Measurements from ENCODE around the gene ZNF878. TPM values are rescaled to one million over a fixed set of nuclear protein-coding genes. Genes with fewer than 3 reads are reported as not detected.
A peak's percentile ranks its signal among the peaks of the same experiment; 100 is the strongest.
"Not testable (repeated sequence)": the region's sequence is repeated elsewhere in the genome, so short reads cannot be mapped to it uniquely, and the experiment has no call there.

Gene ZNF878
- total RNA-seq, result 0.31 TPM

- peak; percentile 73 for DNase-seq
Measured at GRCh38 chr19:12052497-12053169, at the start of gene ZNF878. Gene ZNF878 (minus strand): TSS chr19:12052961. CDS start chr19:12052801, 160 bp downstream.

- no peak for DNase-seq
Measured at GRCh38 chr19:12098040-12098439, 45.3 kb upstream of the ZNF878 start.

- no peak for DNase-seq
Measured at GRCh38 chr19:12095111-12095790, 42.5 kb upstream of the ZNF878 start.

DNA sequence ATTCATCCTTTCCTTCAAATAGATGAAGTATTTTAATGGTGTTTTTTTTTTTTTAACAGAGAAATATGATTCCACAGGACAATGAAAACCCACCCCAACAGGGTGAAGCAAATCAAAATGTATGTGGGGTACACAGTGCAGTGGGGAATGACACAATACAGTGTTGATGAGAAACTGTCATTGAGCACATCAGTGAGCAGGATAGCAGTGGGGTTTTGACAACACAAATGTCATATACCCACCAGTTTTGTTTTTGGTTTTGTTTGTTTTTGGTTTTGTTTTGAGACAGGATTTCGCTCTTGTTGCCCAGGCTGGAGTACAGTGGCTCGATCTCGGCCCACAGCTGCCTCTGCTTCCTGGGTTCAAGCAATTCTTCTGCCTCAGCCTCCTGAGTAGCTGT is 41.0 kb upstream of the ZNF878 start:
- DNase-seq, result no peak

- no peak for DNase-seq
Measured at GRCh38 chr19:12092956-12093355, 40.2 kb upstream of the ZNF878 start.

DNA sequence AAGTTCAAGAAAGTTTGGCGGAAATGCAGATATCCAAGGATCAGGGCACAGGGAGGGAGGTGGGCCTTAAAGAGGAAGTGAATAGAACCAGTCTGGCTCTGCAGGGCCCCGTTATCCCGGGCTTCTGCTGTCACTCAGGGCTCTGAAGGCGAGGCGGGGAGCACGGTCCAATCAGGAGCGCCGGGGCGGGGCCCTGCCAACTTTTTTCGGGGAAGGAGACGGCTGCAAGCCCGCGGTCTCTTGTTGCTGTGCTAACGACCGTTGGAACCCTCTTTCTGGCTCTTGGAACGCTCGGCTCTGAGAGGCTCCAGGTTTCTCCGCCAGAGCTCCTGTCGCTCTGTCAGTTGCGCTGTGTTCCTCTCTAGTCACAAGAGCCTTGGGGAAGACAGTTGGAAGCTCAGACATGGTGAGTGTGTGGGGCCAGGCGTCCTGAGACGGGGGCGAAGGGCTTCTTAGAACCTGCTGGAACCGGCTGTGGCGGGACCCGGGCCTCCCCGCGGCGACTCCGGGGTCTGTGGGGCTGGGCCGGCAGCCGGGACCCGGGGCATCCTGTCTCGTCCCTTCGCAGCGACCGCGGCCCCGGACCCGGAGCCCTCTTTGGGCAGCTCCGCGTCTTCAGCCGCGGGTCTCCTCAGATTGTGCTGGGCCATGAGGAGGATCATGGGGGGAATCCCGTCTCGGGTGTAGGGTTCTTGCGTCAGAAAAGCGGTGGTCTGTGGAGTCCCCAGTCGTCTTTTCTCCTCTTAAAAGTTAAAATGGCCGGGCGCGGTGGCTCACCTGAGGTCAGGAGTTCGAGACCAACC is 39.5 kb upstream of the ZNF878 start:
- DNase-seq, result peak; percentile 28

DNA sequence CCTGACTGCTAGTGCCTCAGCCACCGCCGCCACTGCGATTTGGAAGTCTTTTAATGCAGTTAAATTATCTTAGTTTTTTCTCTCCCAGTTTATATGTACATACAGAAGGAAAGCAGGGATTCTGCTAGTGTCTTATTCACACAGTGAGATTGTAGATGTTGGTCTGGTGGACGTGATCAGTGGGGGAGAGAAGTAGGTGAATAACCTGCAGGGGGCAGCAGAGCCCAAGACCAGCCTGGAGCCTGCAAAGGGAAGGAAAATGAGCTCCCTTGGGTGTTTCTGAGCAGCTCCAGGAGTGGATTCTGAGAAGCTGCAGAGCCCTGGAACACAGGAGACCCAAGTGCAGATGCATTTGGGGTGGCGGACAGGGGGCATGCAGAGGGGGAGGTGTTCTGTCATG is 38.0 kb upstream of the ZNF878 start:
- DNase-seq, result no peak

GRCh38 chr19:12085074-12085818 is 32.5 kb upstream of the ZNF878 start:
- no peak for DNase-seq

DNA sequence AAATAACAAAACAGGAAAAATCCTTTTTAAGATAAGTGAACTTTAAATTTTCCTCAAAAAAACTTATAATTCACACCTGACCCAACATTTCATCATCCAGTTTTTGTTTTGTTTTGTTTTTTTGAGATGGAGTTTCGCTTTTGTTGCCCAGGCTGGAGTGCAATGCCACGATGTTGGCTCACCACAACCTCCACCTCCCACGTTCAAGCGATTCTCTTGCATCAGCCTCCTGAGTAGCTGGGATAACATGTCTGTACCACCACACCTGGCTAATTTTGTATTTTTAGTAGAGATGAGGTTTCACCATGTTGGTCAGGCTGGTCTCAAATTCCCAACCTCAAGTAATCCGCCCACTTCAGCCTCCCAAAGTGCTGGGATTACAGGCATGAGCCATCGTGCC is 30.6 kb upstream of the ZNF878 start:
- not testable (repeated sequence) for DNase-seq

DNA sequence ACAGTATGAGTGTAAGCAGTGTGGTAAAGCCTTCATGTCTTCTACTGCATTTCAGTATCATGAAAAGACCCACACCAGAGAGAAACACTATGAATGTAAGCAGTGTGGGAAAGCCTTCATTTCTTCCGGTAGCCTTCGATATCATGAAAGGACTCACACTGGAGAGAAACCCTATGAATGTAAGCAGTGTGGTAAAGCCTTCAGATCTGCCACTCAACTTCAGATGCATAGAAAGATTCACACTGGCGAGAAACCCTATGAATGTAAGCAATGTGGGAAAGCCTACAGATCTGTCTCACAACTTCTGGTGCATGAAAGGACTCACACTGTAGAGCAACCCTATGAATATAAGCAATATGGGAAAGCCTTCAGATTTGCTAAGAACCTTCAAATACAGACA is 24.6 kb upstream of the ZNF878 start:
- no peak for DNase-seq

GRCh38 chr19:12076331-12076730 is 23.6 kb upstream of the ZNF878 start:
- DNase-seq, result not testable (repeated sequence)

DNA sequence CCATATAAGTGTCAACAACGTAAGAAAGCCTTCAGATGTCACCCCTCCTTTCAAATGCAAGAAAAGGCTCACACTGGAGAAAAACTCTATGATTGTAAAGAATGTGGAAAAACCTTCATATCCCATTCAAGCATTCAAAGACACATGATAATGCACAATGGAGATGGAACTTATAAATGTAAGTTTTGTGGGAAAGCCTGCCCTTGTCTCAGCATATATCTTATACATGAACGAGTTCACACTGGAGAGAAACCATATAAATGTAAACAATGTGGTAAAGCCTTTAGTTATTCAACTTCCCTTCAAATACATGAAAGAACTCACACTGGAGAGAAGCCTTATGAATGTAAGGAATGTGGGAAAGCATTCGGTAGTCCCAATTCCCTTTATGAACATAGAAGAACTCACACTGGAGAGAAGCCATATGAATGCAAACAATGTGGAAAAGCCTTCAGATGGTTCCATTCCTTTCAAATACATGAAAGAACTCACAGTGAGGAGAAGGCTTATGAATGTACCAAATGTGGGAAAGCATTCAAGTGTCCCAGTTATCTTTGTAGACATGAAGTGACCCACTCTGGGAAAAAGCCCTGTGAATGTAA is 22.9 kb upstream of the ZNF878 start:
- no peak for DNase-seq

- DNase-seq, result peak; percentile 93
Measured at GRCh38 chr19:12064590-12065538, 12.1 kb upstream of the ZNF878 start, which contains the start of gene ZNF844. Gene ZNF844 (plus strand): TSS chr19:12064731. CDS start chr19:12064874, 143 bp downstream.

DNA sequence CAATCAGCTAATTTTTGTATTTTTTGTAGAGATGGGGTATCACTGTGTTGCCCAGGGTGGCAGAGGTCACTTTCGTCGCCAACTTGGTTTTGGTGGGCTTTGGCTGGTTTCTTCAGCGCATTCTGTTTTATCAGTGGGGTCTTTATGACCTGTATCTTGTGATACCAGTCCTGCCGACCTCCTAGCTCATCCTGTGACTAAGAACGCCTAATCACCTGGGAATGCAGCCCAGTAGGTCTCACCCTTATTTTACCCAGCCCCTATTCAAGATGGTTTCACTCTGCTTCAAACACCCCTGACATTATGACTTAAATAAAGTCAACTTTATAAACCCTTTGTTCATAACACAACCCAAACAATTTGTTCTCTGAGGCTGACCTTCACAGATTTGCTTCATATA is 3.0 kb upstream of the ZNF878 start:
- no peak for DNase-seq

GRCh38 chr19:12052091-12052496 is 667 bp downstream of the ZNF878 start:
- DNase-seq, result no peak

DNA sequence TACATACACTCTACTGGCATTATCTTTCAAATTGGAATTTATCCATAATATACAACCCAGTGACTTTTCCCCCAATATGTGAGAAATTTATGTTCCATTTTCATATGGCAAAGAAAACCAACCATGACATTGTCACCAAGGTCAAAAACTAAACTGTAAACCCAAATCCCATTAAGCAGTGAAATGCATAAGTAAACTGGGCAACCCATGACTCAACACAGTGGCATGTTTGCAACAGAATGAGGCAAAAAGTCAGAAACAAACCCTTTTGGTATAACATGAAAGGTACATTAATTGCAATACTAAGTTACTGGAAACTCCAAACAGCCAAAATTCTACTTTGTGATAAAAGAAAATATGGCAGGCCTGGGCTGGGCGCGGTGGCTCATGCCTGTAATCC is 4.9 kb downstream of the ZNF878 start:
- no peak for DNase-seq

DNA sequence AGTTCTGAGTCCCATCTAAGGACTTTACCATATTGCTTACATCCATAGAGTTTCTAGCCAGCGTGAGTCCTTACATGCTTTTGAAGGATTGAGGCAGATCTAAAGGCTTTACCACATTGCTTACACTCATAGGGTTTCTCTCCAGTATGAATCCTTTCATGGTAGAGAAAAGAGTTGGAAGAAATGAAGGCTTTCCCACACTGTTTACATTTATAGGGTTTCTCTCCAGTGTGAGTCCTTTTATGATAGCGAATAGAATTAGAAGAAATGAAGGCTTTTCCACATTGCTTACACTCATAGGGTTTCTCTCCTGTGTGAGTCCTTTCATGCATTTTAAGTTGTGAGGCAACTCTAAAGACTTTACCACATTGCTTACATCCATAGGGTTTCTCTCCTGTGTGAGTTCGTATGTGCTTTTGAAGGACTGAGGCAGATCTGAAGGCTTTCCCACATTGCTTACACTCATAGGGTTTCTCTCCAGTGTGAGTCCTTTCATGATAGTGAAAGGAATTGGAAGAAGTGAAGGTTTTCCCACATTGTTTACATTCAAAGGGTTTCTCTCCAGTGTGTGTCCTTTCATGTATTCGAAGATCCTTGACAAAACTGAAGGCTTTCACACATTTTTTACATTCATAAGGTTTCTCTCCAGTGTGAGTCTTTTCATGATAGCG is 8.9 kb downstream of the ZNF878 start:
- DNase-seq, result no peak

DNA sequence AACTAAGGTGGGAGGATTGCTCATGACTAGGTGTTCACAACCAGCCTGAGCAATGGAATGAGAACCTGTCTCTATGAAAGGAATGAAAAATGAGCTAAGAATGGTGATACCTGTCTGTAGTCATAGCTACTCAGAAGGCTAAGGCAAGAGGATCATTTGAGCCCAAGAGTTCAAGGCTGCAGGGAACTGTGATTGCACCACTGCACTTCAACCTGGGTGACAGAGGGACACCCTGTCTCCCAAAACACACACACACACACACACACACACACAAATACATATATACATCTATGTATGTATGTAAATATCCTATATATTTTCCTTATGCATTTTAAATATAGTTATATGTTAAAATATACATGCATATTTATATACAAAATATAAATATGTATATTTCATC is 9.9 kb downstream of the ZNF878 start:
- DNase-seq, result no peak

- DNase-seq, result peak; percentile 86
Measured at GRCh38 chr19:12035220-12036172, 17.3 kb downstream of the ZNF878 start, which contains the start of gene ZNF433. Gene ZNF433 (minus strand): TSS chr19:12035679. CDS start chr19:12035539, 140 bp downstream.
